Body of pancreas (tissue), 4 donors: ENCODE measurements around the gene ESYT2.

Experiments
- POLR2A ChIP-seq, 3 donors: fragments of 450-650 bp; IDR thresholded peaks; one replicate each; pipeline ENCODE4 v1.6.1; 2016; ENCODE audit warnings: antibody characterized with exemption in 3 of 3, mild to moderate bottlenecking in 2 of 3
- TF ChIP-seq, protein P1 (sequence below), 7 experiments: fragments of 450-650 bp in 4 of 7; fragments of 200-600 bp in 3 of 7; sonication (generic) in 3 of 7; IDR thresholded peaks; one replicate each; pipeline ENCODE4 v1.5.1; 2016 to 2019; ENCODE audit warnings: antibody characterized with exemption in 7 of 7

DNA sequence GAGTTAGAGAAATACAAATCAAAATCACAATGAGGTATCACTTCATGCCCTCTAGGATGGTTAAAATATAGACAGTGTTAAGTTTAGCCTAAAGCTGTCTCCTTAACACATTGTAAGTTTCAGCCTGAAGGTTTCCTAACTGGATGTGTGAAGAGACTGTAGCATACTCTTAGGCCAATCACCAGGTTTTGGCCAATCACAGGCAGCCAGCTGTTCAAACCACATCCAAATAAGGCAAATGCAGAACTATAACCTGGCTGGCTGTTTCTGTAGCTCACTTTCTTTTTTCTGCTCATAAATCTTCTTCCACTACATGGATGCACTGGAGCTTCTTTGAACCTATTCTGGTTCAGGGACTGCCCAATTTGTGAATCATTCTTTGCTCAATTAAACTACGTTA lies 19.7 kb downstream of the ESYT2 start:
- TF ChIP-seq, protein P1, sequence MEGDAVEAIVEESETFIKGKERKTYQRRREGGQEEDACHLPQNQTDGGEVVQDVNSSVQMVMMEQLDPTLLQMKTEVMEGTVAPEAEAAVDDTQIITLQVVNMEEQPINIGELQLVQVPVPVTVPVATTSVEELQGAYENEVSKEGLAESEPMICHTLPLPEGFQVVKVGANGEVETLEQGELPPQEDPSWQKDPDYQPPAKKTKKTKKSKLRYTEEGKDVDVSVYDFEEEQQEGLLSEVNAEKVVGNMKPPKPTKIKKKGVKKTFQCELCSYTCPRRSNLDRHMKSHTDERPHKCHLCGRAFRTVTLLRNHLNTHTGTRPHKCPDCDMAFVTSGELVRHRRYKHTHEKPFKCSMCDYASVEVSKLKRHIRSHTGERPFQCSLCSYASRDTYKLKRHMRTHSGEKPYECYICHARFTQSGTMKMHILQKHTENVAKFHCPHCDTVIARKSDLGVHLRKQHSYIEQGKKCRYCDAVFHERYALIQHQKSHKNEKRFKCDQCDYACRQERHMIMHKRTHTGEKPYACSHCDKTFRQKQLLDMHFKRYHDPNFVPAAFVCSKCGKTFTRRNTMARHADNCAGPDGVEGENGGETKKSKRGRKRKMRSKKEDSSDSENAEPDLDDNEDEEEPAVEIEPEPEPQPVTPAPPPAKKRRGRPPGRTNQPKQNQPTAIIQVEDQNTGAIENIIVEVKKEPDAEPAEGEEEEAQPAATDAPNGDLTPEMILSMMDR (IDR thresholded peaks at IDR 0.05), result no peak
- TF ChIP-seq POLR2A (IDR thresholded peaks at IDR 0.05), result no peak
